ENCODE results near the gene TEX12.

- no peak for TF ChIP-seq CTCF (conservative IDR thresholded peaks at IDR 0.05; ENCODE audit: low read depth in 2 of 2)
- no peak for TF ChIP-seq POLR2AphosphoS5 (IDR thresholded peaks at IDR 0.05; ENCODE audit: low read depth)
- TF ChIP-seq EZH2 (IDR thresholded peaks at IDR 0.05; ENCODE audit: low read depth, unreplicated experiment): no peak
- TF ChIP-seq, protein P1, sequence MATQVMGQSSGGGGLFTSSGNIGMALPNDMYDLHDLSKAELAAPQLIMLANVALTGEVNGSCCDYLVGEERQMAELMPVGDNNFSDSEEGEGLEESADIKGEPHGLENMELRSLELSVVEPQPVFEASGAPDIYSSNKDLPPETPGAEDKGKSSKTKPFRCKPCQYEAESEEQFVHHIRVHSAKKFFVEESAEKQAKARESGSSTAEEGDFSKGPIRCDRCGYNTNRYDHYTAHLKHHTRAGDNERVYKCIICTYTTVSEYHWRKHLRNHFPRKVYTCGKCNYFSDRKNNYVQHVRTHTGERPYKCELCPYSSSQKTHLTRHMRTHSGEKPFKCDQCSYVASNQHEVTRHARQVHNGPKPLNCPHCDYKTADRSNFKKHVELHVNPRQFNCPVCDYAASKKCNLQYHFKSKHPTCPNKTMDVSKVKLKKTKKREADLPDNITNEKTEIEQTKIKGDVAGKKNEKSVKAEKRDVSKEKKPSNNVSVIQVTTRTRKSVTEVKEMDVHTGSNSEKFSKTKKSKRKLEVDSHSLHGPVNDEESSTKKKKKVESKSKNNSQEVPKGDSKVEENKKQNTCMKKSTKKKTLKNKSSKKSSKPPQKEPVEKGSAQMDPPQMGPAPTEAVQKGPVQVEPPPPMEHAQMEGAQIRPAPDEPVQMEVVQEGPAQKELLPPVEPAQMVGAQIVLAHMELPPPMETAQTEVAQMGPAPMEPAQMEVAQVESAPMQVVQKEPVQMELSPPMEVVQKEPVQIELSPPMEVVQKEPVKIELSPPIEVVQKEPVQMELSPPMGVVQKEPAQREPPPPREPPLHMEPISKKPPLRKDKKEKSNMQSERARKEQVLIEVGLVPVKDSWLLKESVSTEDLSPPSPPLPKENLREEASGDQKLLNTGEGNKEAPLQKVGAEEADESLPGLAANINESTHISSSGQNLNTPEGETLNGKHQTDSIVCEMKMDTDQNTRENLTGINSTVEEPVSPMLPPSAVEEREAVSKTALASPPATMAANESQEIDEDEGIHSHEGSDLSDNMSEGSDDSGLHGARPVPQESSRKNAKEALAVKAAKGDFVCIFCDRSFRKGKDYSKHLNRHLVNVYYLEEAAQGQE (IDR thresholded peaks at IDR 0.05; ENCODE audit: unreplicated experiment): no peak
- no peak for TF ChIP-seq ZNF114 (CRISPR knock-in tag; IDR thresholded peaks at IDR 0.05)
- TF ChIP-seq NANOG (IDR thresholded peaks at IDR 0.05; ENCODE audit: borderline replicate concordance): no peak
- TF ChIP-seq CREB1 (CRISPR knock-in tag; IDR thresholded peaks at IDR 0.05; ENCODE audit: low read depth): no peak
Measured at GRCh38 chr11:112186304-112186703, 19.1 kb downstream of the TEX12 start.
